ENCODE measurements around the gene FCHO1. TPM values are rescaled to one million over a fixed set of nuclear protein-coding genes. Genes with fewer than 3 reads are reported as not detected.

Gene FCHO1
- total RNA-seq, 3 donors from 2014 or later: 1.6 to 5.3 (median 2.9) TPM

GRCh38 chr19:17725422-17726078, 25.7 kb upstream of the FCHO1 start:
- Histone ChIP-seq H3K9me3 (no peaks in the 10 kb centered on the region), H3K4me1 (peaks cover 6 to 13% of the 10 kb centered on the region in 2 donors), H3K4me3 (no peak overlapping the region), H3K36me3 (no peaks in the 10 kb centered on the region), H3K27me3 (no peaks in the 10 kb centered on the region), H3K27ac (no peak overlapping the region)
- DNase-seq (ENCODE audit: low spot score in 2 of 2): no peak
- intact Hi-C loops (cut with DNase I; ENCODE audit: low total_unique reads): no loop called here
- TF ChIP-seq POLR2A (IDR thresholded peaks at IDR 0.05) (no peak), CTCF (IDR thresholded peaks at IDR 0.05) (no peak), POLR2AphosphoS5 (IDR thresholded peaks at IDR 0.05) (no peak)

- TF ChIP-seq CTCF (IDR thresholded peaks at IDR 0.05): no peak
- no peak for TF ChIP-seq POLR2AphosphoS5 (IDR thresholded peaks at IDR 0.05)
- Histone ChIP-seq H3K36me3 (no peaks in the 10 kb centered on the region), H3K4me1 (peaks cover 0 to 6% of the 10 kb centered on the region in 2 donors), H3K27me3 (no peaks in the 10 kb centered on the region), H3K9me3 (no peaks in the 10 kb centered on the region), H3K4me3 (no peak overlapping the region), H3K27ac (no peak overlapping the region)
- no peak for DNase-seq (ENCODE audit: low spot score in 2 of 2)
- intact Hi-C loops (cut with DNase I; ENCODE audit: low total_unique reads): no loop called here
Measured at GRCh38 chr19:17726136-17726741, 25.0 kb upstream of the FCHO1 start.

GRCh38 chr19:17726964-17727773, 24.1 kb upstream of the FCHO1 start:
- H3K36me3 ChIP-seq: no peaks in the 10 kb centered on the region
- H3K27me3 ChIP-seq: no peaks in the 10 kb centered on the region
- H3K4me3 ChIP-seq: no peak overlapping the region
- intact Hi-C loops (cut with DNase I; ENCODE audit: low total_unique reads): no loop called here
- H3K27ac ChIP-seq: no peak overlapping the region
- H3K9me3 ChIP-seq: no peaks in the 10 kb centered on the region
- no peak for DNase-seq (ENCODE audit: low spot score in 2 of 2)
- no peak for TF ChIP-seq CTCF (IDR thresholded peaks at IDR 0.05)
- no peak for TF ChIP-seq POLR2A (IDR thresholded peaks at IDR 0.05)
- TF ChIP-seq POLR2AphosphoS5 (IDR thresholded peaks at IDR 0.05): no peak
- H3K4me1 ChIP-seq: no peaks in the 10 kb centered on the region

- intact Hi-C loops (cut with DNase I; ENCODE audit: low total_unique reads): no loop called here
- Histone ChIP-seq H3K36me3 (no peaks in the 10 kb centered on the region), H3K4me3 (no peak overlapping the region), H3K4me1 (no peaks in the 10 kb centered on the region), H3K27me3 (no peaks in the 10 kb centered on the region), H3K9me3 (no peaks in the 10 kb centered on the region), H3K27ac (no peak overlapping the region)
- DNase-seq (ENCODE audit: low spot score in 2 of 2): no peak
- TF ChIP-seq CTCF (IDR thresholded peaks at IDR 0.05) (no peak), POLR2A (IDR thresholded peaks at IDR 0.05) (no peak), POLR2AphosphoS5 (IDR thresholded peaks at IDR 0.05) (no peak)
Measured at GRCh38 chr19:17727843-17728242, 23.4 kb upstream of the FCHO1 start.

- no peak overlapping the region for H3K27ac ChIP-seq
- no peaks in the 10 kb centered on the region for H3K27me3 ChIP-seq
- no peak for DNase-seq (ENCODE audit: low spot score in 2 of 2)
- no peak for TF ChIP-seq CTCF (IDR thresholded peaks at IDR 0.05)
- no peak for TF ChIP-seq POLR2AphosphoS5 (IDR thresholded peaks at IDR 0.05)
- no peak for TF ChIP-seq POLR2A (IDR thresholded peaks at IDR 0.05)
- no peak overlapping the region for H3K4me3 ChIP-seq
- no peaks in the 10 kb centered on the region for H3K9me3 ChIP-seq
- H3K4me1 ChIP-seq: no peaks in the 10 kb centered on the region
- peaks cover 8% of the 10 kb centered on the region for H3K36me3 ChIP-seq
- intact Hi-C loops (cut with DNase I; ENCODE audit: low total_unique reads): no loop called here
Measured at GRCh38 chr19:17733127-17733526, 18.1 kb upstream of the FCHO1 start.
